SU-DHL-6 (cell line): ENCODE results near the gene PILRA.

Experiments
- H2AFZ ChIP-seq: fragments of 200-600 bp; sonication (generic); 2 replicates; pipeline ENCODE4 v1.6.1; 2014; ENCODE audit warnings: low read depth, mild to moderate bottlenecking, moderate library complexity, mixed read lengths, antibody characterized with exemption, low read length; ENCODE audit not compliant: severe bottlenecking
- H3F3A ChIP-seq: fragments of 200-600 bp; shearing (Covaris generic); 2 replicates; pipeline ENCODE4 v1.6.0; 2016; ENCODE audit warnings: antibody characterized with exemption, mild to moderate bottlenecking; ENCODE audit not compliant: insufficient read depth
- H3K27ac ChIP-seq: fragments of 200-600 bp; sonication (generic); 2 replicates; pipeline ENCODE4 v1.5.1; 2016; ENCODE audit warnings: low read depth, mild to moderate bottlenecking, low read length, moderate library complexity, mixed read lengths
- H3K27me3 ChIP-seq: fragments of 200-600 bp; sonication (generic), shearing (Covaris generic); 2 replicates; pipeline ENCODE4 v1.6.0; 2014; ENCODE audit warnings: mild to moderate bottlenecking, low read length
- H3K36me3 ChIP-seq: fragments of 200-600 bp; sonication (generic); 2 replicates; pipeline ENCODE4 v1.6.1; 2014; ENCODE audit warnings: mild to moderate bottlenecking, low read length, mixed read lengths
- H3K4me2 ChIP-seq: fragments of 300-600, 200-600 bp; shearing (Covaris generic), sonication (generic); 2 replicates; pipeline ENCODE4 v1.6.0; 2014; ENCODE audit warnings: low read length, low read depth, mild to moderate bottlenecking; ENCODE audit not compliant: poor library complexity, severe bottlenecking
- H3K4me3 ChIP-seq: fragments of 200-600 bp; sonication (generic); 2 replicates; pipeline ENCODE4 v1.5.1; 2014; ENCODE audit warnings: antibody characterized with exemption, low read length, mild to moderate bottlenecking, mixed read lengths; ENCODE audit not compliant: insufficient read depth, poor library complexity, severe bottlenecking
- H3K79me2 ChIP-seq: fragments of 200-600 bp; sonication (generic); 2 replicates; pipeline ENCODE4 v1.6.1; 2014; ENCODE audit warnings: mild to moderate bottlenecking, low read length, moderate library complexity; ENCODE audit not compliant: insufficient read depth
- H3K9ac ChIP-seq: fragments of 200-600 bp; sonication (generic); 2 replicates; pipeline ENCODE4 v1.7.0; 2014; ENCODE audit warnings: mild to moderate bottlenecking, low read length
- H3K9me2 ChIP-seq: fragments of 200-600 bp; sonication (generic); replicated peaks from 2 replicates; pipeline ENCODE4 v1.6.1; 2014; ENCODE audit warnings: low read length; ENCODE audit not compliant: insufficient read depth
- H3K9me3 ChIP-seq: fragments of 200-600 bp; sonication (generic); 2 replicates; pipeline ENCODE4 v1.6.1; 2014; ENCODE audit warnings: low read length, mixed read lengths; ENCODE audit not compliant: insufficient read depth
- H4K20me1 ChIP-seq: fragments of 200-600 bp; sonication (generic); 2 replicates; pipeline ENCODE4 v1.6.1; 2014; ENCODE audit warnings: low read depth, mild to moderate bottlenecking, antibody characterized with exemption, low read length, moderate library complexity, mixed read lengths
- CTCF ChIP-seq: fragments of 200-600 bp; sonication (generic); IDR thresholded peaks from one replicate; pipeline ENCODE4 v1.5.1; 2017; ENCODE audit warnings: antibody characterized with exemption, mild to moderate bottlenecking, low read length, moderate library complexity; ENCODE audit not compliant: insufficient read depth, poor library complexity, severe bottlenecking
- EZH2phosphoT487 ChIP-seq: fragments of 200-600 bp; sonication (generic), shearing (Covaris generic); conservative IDR thresholded peaks from 2 replicates; pipeline ENCODE4 v1.6.1; 2018; ENCODE audit warnings: mild to moderate bottlenecking, antibody characterized with exemption, low read length, moderate library complexity, mixed read lengths

PILRA gene

GRCh38 chr7:100402241-100402640 lies 29.0 kb downstream of the PILRA start:
- Histone ChIP-seq H3K36me3 (no peaks in the 10 kb centered on the region), H3K27ac (no peak overlapping the region), H3K9me3 (no peaks in the 10 kb centered on the region), H3K27me3 (no peaks in the 10 kb centered on the region), H3K4me2 (no peak overlapping the region), H3K79me2 (no peaks in the 10 kb centered on the region), H2AFZ (no peak overlapping the region), H3K9ac (no peak overlapping the region), H3K9me2 (no peaks in the 10 kb centered on the region), H4K20me1 (no peaks in the 10 kb centered on the region), H3F3A (no peaks in the 10 kb centered on the region), H3K4me3 (no peak overlapping the region)
- no peak for TF ChIP-seq CTCF
- TF ChIP-seq EZH2phosphoT487 = no peak

GRCh38 chr7:100406767-100407166 lies 33.5 kb downstream of the PILRA start:
- Histone ChIP-seq H3F3A (no peaks in the 10 kb centered on the region), H3K4me3 (no peak overlapping the region), H3K9me2 (no peaks in the 10 kb centered on the region), H3K79me2 (no peaks in the 10 kb centered on the region), H3K9me3 (no peaks in the 10 kb centered on the region), H3K9ac (no peak overlapping the region), H3K4me2 (no peak overlapping the region), H3K27me3 (no peaks in the 10 kb centered on the region), H4K20me1 (no peaks in the 10 kb centered on the region), H3K36me3 (no peaks in the 10 kb centered on the region), H2AFZ (no peak overlapping the region), H3K27ac (no peak overlapping the region)
- TF ChIP-seq CTCF (no peak), EZH2phosphoT487 (no peak)

- Histone ChIP-seq H3K9me3 (no peaks in the 10 kb centered on the region), H3K4me2 (no peak overlapping the region), H3F3A (no peaks in the 10 kb centered on the region), H2AFZ (no peak overlapping the region), H3K36me3 (no peaks in the 10 kb centered on the region), H3K79me2 (no peaks in the 10 kb centered on the region), H3K27me3 (no peaks in the 10 kb centered on the region), H3K9me2 (no peaks in the 10 kb centered on the region), H3K4me3 (no peak overlapping the region), H4K20me1 (no peaks in the 10 kb centered on the region), H3K27ac (no peak overlapping the region), H3K9ac (no peak overlapping the region)
- TF ChIP-seq EZH2phosphoT487 (no peak), CTCF (peak; percentile 29)
These were observed 34.2 kb downstream of the PILRA start for GRCh38 chr7:100407285-100408180.
